SK-N-MC (cell line): ENCODE results near the gene CHI3L2.

Experiments used
- EZH2 ChIP-seq: fragments of 200-600 bp; sonication (generic); IDR thresholded peaks from one replicate; pipeline ENCODE4 v1.6.1; 2017; ENCODE audit warnings: antibody characterized with exemption
- FOXP2 ChIP-seq: optimal IDR thresholded peaks from 2 replicates; pipeline ENCODE3; 2011; ENCODE audit warnings: mild to moderate bottlenecking, moderate library complexity; ENCODE audit not compliant: insufficient read depth; ENCODE audit errors: extremely low read length, control extremely low read depth
- POLR2AphosphoS5 ChIP-seq: IDR thresholded peaks from 2 replicates; pipeline ENCODE4 v1.6.1; 2012; ENCODE audit warnings: mild to moderate bottlenecking, low read depth, low read length, borderline replicate concordance

- TF ChIP-seq POLR2AphosphoS5 (no peak), EZH2 (no peak), FOXP2 (no peak)
Measured at GRCh38 chr1:111183308-111184069, 44.0 kb upstream of the CHI3L2 start.
